ENCODE measurements around the gene HRCT1.

DNA sequence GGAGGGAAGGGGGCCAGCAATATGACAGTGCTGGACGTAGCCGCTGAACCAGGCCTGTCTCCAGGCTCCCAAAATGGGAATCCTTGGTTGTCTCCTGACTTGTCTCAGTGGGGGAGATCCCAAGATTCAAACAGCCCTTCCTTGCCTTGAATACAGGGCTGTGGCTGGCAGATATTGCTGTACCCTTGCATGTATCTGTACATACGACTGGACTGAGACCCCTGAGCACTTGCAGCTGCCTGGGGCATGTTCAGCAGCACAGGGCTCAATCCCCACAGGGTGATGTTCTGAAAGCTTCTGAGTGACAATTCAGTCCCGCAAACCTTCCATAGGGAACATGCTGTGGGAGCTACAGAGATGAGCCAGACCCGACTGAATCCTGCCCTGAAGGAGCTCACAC is 49.1 kb upstream of the HRCT1 start:
- TF ChIP-seq, protein P1, sequence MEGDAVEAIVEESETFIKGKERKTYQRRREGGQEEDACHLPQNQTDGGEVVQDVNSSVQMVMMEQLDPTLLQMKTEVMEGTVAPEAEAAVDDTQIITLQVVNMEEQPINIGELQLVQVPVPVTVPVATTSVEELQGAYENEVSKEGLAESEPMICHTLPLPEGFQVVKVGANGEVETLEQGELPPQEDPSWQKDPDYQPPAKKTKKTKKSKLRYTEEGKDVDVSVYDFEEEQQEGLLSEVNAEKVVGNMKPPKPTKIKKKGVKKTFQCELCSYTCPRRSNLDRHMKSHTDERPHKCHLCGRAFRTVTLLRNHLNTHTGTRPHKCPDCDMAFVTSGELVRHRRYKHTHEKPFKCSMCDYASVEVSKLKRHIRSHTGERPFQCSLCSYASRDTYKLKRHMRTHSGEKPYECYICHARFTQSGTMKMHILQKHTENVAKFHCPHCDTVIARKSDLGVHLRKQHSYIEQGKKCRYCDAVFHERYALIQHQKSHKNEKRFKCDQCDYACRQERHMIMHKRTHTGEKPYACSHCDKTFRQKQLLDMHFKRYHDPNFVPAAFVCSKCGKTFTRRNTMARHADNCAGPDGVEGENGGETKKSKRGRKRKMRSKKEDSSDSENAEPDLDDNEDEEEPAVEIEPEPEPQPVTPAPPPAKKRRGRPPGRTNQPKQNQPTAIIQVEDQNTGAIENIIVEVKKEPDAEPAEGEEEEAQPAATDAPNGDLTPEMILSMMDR (conservative IDR thresholded peaks at IDR 0.05; ENCODE audit: low read depth, low read length) = no peak
- TF ChIP-seq EZH2 (IDR thresholded peaks at IDR 0.05; ENCODE audit: borderline replicate concordance, low read depth, low read length, poor library complexity, severe bottlenecking) = no peak
